Measurements from ENCODE around the gene CUL1.

Gene CUL1

GRCh38 chr7:148698397-148699023, at the start of gene CUL1:
CUL1 (plus strand) TSS chr7:148698903; CDS start chr7:148730123, 31,220 bp downstream.
- peak; percentile 91 for DNase-seq

GRCh38 chr7:148650232-148650858, 48.4 kb upstream of the CUL1 start:
- no peak for DNase-seq

- no peak for DNase-seq
Measured at GRCh38 chr7:148652773-148653172, 45.9 kb upstream of the CUL1 start.

GRCh38 chr7:148657929-148658328, 40.8 kb upstream of the CUL1 start:
- DNase-seq = no peak

GRCh38 chr7:148661471-148661870, 37.2 kb upstream of the CUL1 start:
- no peak for DNase-seq

GRCh38 chr7:148662646-148663045, 36.1 kb upstream of the CUL1 start:
- DNase-seq = no peak

GRCh38 chr7:148664324-148664723, 34.4 kb upstream of the CUL1 start:
- no peak for DNase-seq

GRCh38 chr7:148665221-148665620, 33.5 kb upstream of the CUL1 start:
- no peak for DNase-seq

GRCh38 chr7:148669927-148670326, 28.8 kb upstream of the CUL1 start:
- DNase-seq = no peak

- DNase-seq = no peak
Measured at GRCh38 chr7:148670374-148670773, 28.3 kb upstream of the CUL1 start.

GRCh38 chr7:148670807-148671206, 27.9 kb upstream of the CUL1 start:
- no peak for DNase-seq

GRCh38 chr7:148672041-148672440, 26.7 kb upstream of the CUL1 start:
- no peak for DNase-seq

GRCh38 chr7:148674689-148675088, 24.0 kb upstream of the CUL1 start:
- DNase-seq = no peak

- DNase-seq = no peak
Measured at GRCh38 chr7:148676291-148676690, 22.4 kb upstream of the CUL1 start.

- no peak for DNase-seq
Measured at GRCh38 chr7:148681821-148682220, 16.9 kb upstream of the CUL1 start.

GRCh38 chr7:148684289-148684830, 14.3 kb upstream of the CUL1 start:
- no peak for DNase-seq

- DNase-seq = no peak
Measured at GRCh38 chr7:148686312-148686937, 12.3 kb upstream of the CUL1 start.

GRCh38 chr7:148687555-148687954, 11.1 kb upstream of the CUL1 start:
- no peak for DNase-seq

- DNase-seq = no peak
Measured at GRCh38 chr7:148688526-148688925, 10.2 kb upstream of the CUL1 start.

GRCh38 chr7:148693651-148694050, 5.1 kb upstream of the CUL1 start:
- no peak for DNase-seq

GRCh38 chr7:148694631-148695030, 4.1 kb upstream of the CUL1 start:
- no peak for DNase-seq

GRCh38 chr7:148695953-148696352, 2.8 kb upstream of the CUL1 start:
- no peak for DNase-seq

GRCh38 chr7:148696787-148697186, 1.9 kb upstream of the CUL1 start:
- no peak for DNase-seq
